Stimulated activated CD8-positive, alpha-beta memory T cell treated with anti-CD3 and anti-CD28 coated beads, Interleukin-4, amount 100 ng/mL, for 48 hours (primary cell): Measurements from ENCODE around the gene RALGPS2.

Source experiments
- DNase-seq: peaks from one replicate; pipeline ENCODE4 v3.0.0-alpha.2; 2020

RALGPS2 gene

GRCh38 chr1:178724728-178725465, at the start of gene RALGPS2:
RALGPS2 (plus strand) TSS chr1:178725244; CDS start chr1:178776765, 51,521 bp downstream.
- DNase-seq, result peak; percentile 63

- no peak for DNase-seq
Observed at GRCh38 chr1:178679237-178679636, 45.8 kb upstream of the RALGPS2 start.

DNA sequence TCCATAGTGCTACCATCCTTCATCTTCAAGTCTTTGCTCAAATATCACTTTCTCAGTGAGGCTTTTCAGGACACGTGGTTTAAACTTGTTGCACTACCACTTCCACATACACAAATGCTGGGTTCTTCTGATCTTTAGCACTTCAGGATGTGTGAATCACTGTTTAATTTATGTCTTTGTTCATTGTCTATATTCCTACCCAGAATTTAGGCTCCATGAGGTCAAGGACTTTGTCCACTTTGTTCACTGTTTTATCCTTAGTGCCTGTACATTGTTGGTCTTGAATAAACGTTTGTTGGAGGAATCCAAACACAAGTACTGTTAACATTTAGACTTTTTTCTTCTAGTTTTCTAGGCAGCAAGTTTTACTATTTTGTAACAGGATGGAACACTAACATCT, 42.6 kb upstream of the RALGPS2 start:
- no peak for DNase-seq

- no peak for DNase-seq
Observed at GRCh38 chr1:178682886-178683285, 42.2 kb upstream of the RALGPS2 start.

- DNase-seq, result no peak
Observed at GRCh38 chr1:178683291-178683690, 41.8 kb upstream of the RALGPS2 start.

DNA sequence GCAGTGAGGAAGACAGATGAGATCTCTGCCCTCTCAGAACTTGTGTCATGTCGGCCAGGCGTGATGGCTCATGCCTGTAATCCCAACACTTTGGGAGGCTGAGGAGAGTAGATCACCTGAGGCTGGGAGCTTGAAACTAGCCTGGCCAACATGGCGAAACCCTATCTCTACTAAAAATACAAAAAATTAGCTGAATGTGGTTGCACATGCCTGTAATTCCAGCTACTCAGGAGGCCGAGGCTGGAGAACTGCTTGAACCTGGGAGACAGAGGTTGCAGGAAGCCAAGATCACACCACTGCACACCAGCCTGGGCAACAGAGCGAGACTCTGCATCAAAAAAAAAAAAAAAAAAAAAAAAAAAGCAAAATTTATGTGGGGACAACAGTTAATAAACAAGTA, 40.9 kb upstream of the RALGPS2 start:
- DNase-seq, result no peak

DNA sequence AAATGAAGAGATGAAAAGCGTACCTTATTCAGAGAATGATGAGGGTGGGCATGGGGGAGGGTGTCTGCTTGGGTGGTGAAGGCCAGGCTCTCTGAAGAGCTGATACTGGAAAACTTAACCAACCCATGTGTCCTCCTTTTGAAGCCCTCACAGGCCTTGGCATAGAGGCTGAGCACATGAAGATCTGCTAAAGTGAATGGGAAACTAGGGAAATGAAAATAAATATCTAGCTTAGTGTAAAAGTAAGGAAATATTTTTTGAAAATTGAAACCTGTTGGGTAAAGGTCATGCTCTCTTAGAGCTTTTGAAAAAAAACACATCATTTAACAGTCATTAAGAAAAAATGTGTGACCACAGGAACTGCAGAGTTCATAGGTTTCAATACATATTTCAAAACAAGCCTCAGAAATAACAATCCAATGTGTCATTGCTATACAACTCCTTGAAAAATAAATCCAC, 40.5 kb upstream of the RALGPS2 start:
- DNase-seq, result no peak

DNA sequence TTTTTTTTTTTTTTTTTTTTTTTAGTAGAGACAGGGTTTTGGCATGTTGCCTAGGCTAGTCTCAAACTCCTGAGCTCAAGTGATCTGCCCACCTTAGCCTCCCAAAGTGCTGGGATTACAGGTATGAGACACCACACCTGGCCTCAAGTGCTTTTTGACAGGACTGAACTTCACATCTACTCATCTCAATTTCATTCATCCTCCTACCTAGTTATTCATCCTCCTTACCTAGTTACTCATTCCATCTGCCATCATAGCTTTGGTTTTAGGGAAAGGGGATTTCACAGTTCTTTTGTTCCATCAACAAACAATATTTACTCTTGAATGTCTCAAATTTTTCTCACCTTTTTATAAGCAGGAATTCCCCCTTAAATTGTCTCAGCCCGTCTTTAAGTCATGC, 38.6 kb upstream of the RALGPS2 start:
- DNase-seq, result no peak

GRCh38 chr1:178688244-178688643, 36.8 kb upstream of the RALGPS2 start:
- no peak for DNase-seq

- DNase-seq, result no peak
Observed at GRCh38 chr1:178689769-178690168, 35.3 kb upstream of the RALGPS2 start.

- no peak for DNase-seq
Observed at GRCh38 chr1:178690496-178690895, 34.5 kb upstream of the RALGPS2 start.

- no peak for DNase-seq
Observed at GRCh38 chr1:178692564-178693327, 32.3 kb upstream of the RALGPS2 start.

DNA sequence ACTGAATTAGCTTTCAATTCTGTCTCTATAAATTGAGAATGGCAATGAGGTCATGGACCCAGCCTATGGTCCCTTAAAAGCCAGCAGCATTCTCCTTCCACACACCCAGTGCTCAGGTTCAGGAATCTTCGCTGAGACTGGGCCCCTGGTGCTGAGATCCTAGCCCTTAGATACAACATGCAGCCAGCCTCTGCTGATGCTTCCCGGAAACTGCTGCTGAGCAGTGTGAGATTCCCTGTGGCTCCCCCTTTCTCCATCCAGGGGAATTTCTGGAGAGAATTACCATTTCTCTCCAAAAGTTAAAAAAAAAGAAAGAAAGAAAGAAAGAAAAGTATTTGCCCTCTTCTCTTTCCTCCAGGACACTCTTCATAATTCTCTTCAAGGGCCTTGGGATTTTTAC, 31.7 kb upstream of the RALGPS2 start:
- no peak for DNase-seq

DNA sequence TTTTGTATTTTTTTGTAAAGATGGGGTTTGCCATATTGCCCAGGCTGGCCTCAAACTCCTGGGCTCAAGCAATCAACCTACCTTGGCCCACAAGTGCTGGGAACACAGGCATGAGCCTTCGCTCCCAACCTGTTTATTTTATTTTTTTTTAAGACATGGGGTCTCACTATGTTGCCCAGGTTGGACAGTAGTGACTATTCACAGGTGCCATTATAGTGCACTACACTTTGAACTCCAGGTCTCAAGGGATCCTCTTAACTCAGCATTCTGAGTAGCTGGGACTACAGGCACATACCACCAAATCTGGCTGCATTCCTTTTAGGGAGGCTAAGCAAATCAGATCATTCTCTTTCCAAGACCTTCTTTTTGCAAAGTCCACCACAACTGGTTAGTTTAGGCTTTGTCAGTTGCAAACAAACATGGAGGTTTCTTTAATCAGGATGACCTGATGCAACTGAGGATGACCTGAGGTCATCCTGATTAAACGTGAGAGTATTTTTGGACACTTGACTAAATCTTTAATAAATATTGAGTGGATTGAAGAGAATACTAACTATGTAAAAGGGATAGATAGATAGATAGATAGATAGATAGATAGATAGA, 30.0 kb upstream of the RALGPS2 start:
- DNase-seq, result no peak

DNA sequence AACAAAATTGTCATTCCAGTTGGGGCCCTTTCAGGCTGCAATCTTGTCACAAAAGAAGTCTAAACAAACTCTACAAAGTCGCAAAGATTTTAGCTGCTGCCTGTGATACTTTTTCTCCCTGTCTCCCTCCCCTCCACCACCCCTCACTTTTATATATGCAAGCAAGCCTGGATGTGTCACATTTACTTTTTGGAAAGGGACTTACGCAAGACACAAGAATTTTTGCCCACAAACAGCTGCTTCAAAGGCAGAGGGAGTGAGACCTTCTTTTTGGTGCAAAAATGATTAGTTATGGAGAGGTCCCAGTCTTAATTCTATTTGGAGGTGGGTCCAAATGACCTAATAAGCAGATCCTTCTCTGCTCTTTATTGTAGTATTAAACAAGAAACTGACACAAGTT, 22.9 kb upstream of the RALGPS2 start:
- DNase-seq, result no peak

GRCh38 chr1:178704833-178705232, 20.2 kb upstream of the RALGPS2 start:
- DNase-seq, result no peak

DNA sequence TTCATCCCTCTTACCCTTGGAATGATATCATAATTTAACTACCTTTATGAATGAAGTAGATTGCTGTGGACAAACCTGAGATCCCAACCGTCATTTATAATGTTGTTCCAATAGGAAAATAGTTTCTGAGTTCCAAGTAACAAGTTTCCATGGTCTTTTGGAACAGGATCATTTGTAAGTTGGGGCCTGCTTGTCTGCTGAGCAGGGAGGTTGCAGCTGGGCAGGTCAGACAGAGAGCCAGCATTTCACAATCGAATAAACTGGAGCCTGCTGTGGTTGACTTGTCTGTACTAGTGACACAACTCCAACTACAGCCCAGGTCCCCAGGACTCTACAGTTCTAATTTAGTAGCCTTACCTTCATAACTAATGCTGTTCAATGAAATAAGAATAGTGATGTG, 18.6 kb upstream of the RALGPS2 start:
- no peak for DNase-seq

- DNase-seq, result no peak
Observed at GRCh38 chr1:178713259-178713658, 11.8 kb upstream of the RALGPS2 start.

- no peak for DNase-seq
Observed at GRCh38 chr1:178714453-178714852, 10.6 kb upstream of the RALGPS2 start.

GRCh38 chr1:178716111-178716510, 8.9 kb upstream of the RALGPS2 start:
- no peak for DNase-seq

DNA sequence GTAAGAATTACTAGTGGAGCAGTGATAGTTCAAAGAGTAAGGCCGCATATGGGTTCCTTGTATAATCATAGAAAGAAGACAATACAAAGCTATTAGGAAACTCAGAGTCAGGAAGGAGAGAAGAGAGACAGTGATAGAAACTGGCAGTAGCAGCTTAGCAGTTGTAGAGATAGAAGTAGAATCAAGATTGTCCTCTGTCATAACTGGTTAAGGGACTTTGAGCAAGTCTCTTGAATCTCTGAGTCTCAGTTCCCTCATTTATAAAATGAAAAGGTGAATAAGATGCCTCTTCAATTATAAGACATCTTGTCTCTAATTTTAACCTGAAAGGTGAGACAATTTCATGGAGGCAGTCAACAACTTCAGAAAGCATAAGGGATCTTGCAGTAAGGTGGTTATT, 6.5 kb upstream of the RALGPS2 start:
- DNase-seq, result no peak

DNA sequence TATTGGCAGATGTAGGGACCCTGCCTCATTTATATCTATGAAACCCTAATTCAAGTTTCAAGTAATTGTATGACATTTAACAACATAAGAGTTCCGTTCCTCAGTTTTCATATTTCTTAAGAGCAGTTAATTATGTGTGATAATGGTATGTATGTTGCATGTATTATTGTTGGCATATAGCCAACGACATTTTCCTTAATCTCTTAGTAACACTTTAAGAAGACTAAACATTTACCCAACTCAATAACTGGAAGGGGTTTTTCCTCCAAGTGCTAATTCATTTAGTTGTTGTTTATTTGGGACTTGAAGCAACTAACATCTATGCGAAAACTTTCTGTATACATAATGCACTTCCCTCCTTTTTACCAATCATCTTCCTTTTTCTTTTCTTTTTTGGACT, 1.5 kb upstream of the RALGPS2 start:
- no peak for DNase-seq

DNA sequence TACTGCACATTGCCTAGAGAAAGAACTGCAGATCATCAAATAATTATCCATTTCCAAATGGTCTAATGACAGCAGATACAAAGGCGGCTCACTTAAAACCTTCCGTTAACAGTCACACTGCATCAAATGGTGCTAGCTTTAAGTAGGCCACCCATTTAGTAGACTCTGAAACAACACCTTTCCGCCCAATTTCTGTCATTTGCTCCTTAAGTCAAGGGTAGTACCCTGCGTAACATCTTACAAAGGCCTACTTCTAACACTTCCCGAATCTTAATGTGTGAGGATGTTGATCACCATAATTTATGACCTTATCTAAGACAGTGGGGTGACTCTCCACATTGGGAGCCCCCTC, 692 bp upstream of the RALGPS2 start:
- DNase-seq, result no peak

- peak; percentile 41 for DNase-seq
Observed at GRCh38 chr1:178725466-178726086, 532 bp downstream of the RALGPS2 start.
